IPS-20b (cell line): ENCODE data around the gene LCK.
A peak's percentile ranks its signal among the peaks of the same experiment; 100 is the strongest.

Experiments
- H3K27ac ChIP-seq: one replicate; pipeline ENCODE4 v1.5.1; 2013; ENCODE audit warnings: low read length
- H3K27me3 ChIP-seq: 2 replicates; pipeline ENCODE4 v1.6.1; 2013; ENCODE audit warnings: mild to moderate bottlenecking, low read length, inconsistent platforms; ENCODE audit not compliant: insufficient read depth
- H3K36me3 ChIP-seq: 2 replicates; pipeline ENCODE4 v1.6.1; 2013; ENCODE audit warnings: low read depth, mild to moderate bottlenecking, inconsistent platforms, low read length, moderate library complexity; ENCODE audit not compliant: insufficient read depth
- H3K4me1 ChIP-seq: 2 replicates; pipeline ENCODE4 v1.6.1; 2013; ENCODE audit warnings: mild to moderate bottlenecking, control low read depth, inconsistent platforms, low read length, moderate library complexity; ENCODE audit not compliant: insufficient read depth
- H3K4me3 ChIP-seq: 2 replicates; pipeline ENCODE4 v1.5.1; 2013; ENCODE audit warnings: mild to moderate bottlenecking, low read length, inconsistent platforms
- H3K9ac ChIP-seq: 2 replicates; pipeline ENCODE4 v1.6.1; 2013; ENCODE audit warnings: low read depth, mild to moderate bottlenecking, inconsistent platforms, low read length, moderate library complexity
- H3K9me3 ChIP-seq: 2 replicates; pipeline ENCODE4 v1.6.1; 2013; ENCODE audit warnings: mild to moderate bottlenecking, low read depth, low read length, inconsistent platforms; ENCODE audit not compliant: insufficient read depth

LCK gene

GRCh38 chr1:32333251-32333963 is 82.3 kb downstream of the LCK start:
- H3K4me3 ChIP-seq = peak overlapping the region; percentile 98; the same call in 1 of the 2 replicates
- H3K4me1 ChIP-seq = peaks cover 11% of the 10 kb centered on the region
- no peaks in the 10 kb centered on the region for H3K9me3 ChIP-seq

GRCh38 chr1:32334274-32334861 is 83.3 kb downstream of the LCK start:
- peaks cover 11% of the 10 kb centered on the region for H3K4me1 ChIP-seq
- peaks cover 11% of the 10 kb centered on the region for H3K27me3 ChIP-seq
- H3K27ac ChIP-seq = peak overlapping the region; percentile 64
- peak overlapping the region; percentile 97 for H3K9ac ChIP-seq
- H3K4me3 ChIP-seq = peak overlapping the region; percentile 98
- H3K9me3 ChIP-seq = no peaks in the 10 kb centered on the region
- peaks cover 57% of the 10 kb centered on the region for H3K36me3 ChIP-seq

More at GRCh38 chr1:32333251-32333963, 82.3 kb downstream of the LCK start:
- Histone ChIP-seq H3K27me3 (peaks cover 11% of the 10 kb centered on the region), H3K36me3 (peaks cover 67% of the 10 kb centered on the region), H3K9ac (no peak overlapping the region), H3K27ac (no peak overlapping the region)

GRCh38 chr1:32334864-32335534 is 83.9 kb downstream of the LCK start:
- Histone ChIP-seq H3K27ac (peak overlapping the region; percentile 64), H3K36me3 (peaks cover 51% of the 10 kb centered on the region), H3K4me3 (peak overlapping the region; percentile 98), H3K4me1 (peaks cover 11% of the 10 kb centered on the region), H3K27me3 (peaks cover 11% of the 10 kb centered on the region), H3K9me3 (no peaks in the 10 kb centered on the region), H3K9ac (peak overlapping the region; percentile 97)

- Histone ChIP-seq H3K36me3 (peaks cover 46% of the 10 kb centered on the region), H3K4me3 (peak overlapping the region; percentile 98), H3K9ac (peak overlapping the region; percentile 97), H3K9me3 (no peaks in the 10 kb centered on the region), H3K4me1 (peaks cover 11% of the 10 kb centered on the region), H3K27me3 (peaks cover 11% of the 10 kb centered on the region), H3K27ac (peak overlapping the region; percentile 64)
Observed at GRCh38 chr1:32335535-32335789, 84.4 kb downstream of the LCK start.
